ENCODE data around the gene SLC22A7. TPM values are rescaled to one million over a fixed set of nuclear protein-coding genes. Genes with fewer than 3 reads are reported as not detected.

The SLC22A7 gene
- polyA plus RNA-seq, 1 donor from 2014 or later, result 2.3 TPM

DNA sequence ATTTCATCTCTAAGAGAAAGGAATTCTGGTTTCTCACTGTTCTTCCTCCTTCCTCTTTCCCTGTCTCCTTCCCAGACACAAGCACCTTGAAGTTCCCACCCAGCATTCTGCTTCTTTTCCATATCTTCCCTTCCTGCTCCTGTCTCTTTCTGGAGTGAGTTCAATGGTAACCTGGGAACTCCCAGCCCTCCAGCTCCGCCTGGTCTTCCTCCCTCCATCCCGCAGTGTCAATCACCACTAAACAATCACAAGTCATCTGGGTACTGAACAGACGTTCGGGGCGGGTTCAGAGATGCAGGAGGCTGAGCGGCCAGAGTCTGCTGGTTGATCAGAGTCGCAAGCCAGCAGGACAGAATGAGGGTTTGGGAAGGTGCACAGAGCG, 47.1 kb upstream of the SLC22A7 start:
- Histone ChIP-seq H3K79me2 (replicated peaks; ENCODE audit: insufficient read depth, low read length) (peaks cover 13% of the 10 kb centered on the region), H3K9ac (ENCODE audit: low read length) (no peak overlapping the region), H3K36me3 (ENCODE audit: insufficient read depth, low read length) (peaks cover 8% of the 10 kb centered on the region)

DNA sequence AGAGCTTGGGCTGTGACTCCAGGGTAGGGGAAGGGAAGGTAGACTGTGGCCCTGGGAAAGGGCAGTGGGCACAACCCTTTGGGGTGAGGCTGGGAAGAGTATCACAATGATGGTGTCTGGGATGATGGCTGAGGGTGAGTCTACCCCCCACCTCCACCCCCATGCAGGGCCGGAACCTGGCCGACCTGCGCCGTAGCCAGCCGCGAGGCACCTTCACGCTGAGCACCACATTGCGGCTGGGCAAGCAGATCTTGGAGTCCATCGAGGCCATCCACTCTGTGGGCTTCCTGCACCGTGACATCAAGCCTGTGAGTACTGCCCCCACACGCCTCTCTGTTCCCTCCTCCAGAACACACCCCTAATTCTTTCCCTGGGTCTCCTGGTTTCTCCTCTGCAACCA, 44.7 kb upstream of the SLC22A7 start:
- Histone ChIP-seq H3K9me2 (ENCODE audit: insufficient read depth, low read length) (no peaks in the 10 kb centered on the region), H3K79me2 (replicated peaks; ENCODE audit: insufficient read depth, low read length) (peaks cover 7% of the 10 kb centered on the region), H3K27ac (ENCODE audit: low read length) (no peak overlapping the region), H3K9me3 (ENCODE audit: low read length) (no peaks in the 10 kb centered on the region), H3K4me2 (ENCODE audit: low read length) (no peak overlapping the region), H3K9ac (ENCODE audit: low read length) (no peak overlapping the region), H2AFZ (ENCODE audit: low read depth, low read length) (no peak overlapping the region), H3K27me3 (ENCODE audit: insufficient read depth, low read depth, low read length) (no peaks in the 10 kb centered on the region), H3K4me3 (ENCODE audit: low read length) (no peak overlapping the region), H3K36me3 (ENCODE audit: insufficient read depth, low read length) (peaks cover 13% of the 10 kb centered on the region), H4K20me1 (ENCODE audit: insufficient read depth) (no peaks in the 10 kb centered on the region), H3F3A (ENCODE audit: insufficient read depth, low read length, poor library complexity, severe bottlenecking) (no peaks in the 10 kb centered on the region)
- TF ChIP-seq EP300 (conservative IDR thresholded peaks at IDR 0.05; ENCODE audit: poor library complexity, severe bottlenecking), result no peak
- no peak for TF ChIP-seq POLR2AphosphoS5 (IDR thresholded peaks at IDR 0.05)
- no peak for TF ChIP-seq EZH2 (IDR thresholded peaks at IDR 0.05; ENCODE audit: borderline replicate concordance, insufficient read depth, low read length, poor library complexity, severe bottlenecking)
- no peak for TF ChIP-seq RAD21 (conservative IDR thresholded peaks at IDR 0.05)
- TF ChIP-seq SMC3 (conservative IDR thresholded peaks at IDR 0.05; ENCODE audit: poor library complexity), result no peak
- TF ChIP-seq TAF1 (IDR thresholded peaks at IDR 0.05; ENCODE audit: low read depth), result no peak
- TF ChIP-seq, protein P1, sequence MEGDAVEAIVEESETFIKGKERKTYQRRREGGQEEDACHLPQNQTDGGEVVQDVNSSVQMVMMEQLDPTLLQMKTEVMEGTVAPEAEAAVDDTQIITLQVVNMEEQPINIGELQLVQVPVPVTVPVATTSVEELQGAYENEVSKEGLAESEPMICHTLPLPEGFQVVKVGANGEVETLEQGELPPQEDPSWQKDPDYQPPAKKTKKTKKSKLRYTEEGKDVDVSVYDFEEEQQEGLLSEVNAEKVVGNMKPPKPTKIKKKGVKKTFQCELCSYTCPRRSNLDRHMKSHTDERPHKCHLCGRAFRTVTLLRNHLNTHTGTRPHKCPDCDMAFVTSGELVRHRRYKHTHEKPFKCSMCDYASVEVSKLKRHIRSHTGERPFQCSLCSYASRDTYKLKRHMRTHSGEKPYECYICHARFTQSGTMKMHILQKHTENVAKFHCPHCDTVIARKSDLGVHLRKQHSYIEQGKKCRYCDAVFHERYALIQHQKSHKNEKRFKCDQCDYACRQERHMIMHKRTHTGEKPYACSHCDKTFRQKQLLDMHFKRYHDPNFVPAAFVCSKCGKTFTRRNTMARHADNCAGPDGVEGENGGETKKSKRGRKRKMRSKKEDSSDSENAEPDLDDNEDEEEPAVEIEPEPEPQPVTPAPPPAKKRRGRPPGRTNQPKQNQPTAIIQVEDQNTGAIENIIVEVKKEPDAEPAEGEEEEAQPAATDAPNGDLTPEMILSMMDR (IDR thresholded peaks at IDR 0.05; ENCODE audit: poor library complexity, severe bottlenecking), result no peak
- no peak for TF ChIP-seq MXI1 (conservative IDR thresholded peaks at IDR 0.05; ENCODE audit: poor library complexity, severe bottlenecking)
- TF ChIP-seq, protein P2, sequence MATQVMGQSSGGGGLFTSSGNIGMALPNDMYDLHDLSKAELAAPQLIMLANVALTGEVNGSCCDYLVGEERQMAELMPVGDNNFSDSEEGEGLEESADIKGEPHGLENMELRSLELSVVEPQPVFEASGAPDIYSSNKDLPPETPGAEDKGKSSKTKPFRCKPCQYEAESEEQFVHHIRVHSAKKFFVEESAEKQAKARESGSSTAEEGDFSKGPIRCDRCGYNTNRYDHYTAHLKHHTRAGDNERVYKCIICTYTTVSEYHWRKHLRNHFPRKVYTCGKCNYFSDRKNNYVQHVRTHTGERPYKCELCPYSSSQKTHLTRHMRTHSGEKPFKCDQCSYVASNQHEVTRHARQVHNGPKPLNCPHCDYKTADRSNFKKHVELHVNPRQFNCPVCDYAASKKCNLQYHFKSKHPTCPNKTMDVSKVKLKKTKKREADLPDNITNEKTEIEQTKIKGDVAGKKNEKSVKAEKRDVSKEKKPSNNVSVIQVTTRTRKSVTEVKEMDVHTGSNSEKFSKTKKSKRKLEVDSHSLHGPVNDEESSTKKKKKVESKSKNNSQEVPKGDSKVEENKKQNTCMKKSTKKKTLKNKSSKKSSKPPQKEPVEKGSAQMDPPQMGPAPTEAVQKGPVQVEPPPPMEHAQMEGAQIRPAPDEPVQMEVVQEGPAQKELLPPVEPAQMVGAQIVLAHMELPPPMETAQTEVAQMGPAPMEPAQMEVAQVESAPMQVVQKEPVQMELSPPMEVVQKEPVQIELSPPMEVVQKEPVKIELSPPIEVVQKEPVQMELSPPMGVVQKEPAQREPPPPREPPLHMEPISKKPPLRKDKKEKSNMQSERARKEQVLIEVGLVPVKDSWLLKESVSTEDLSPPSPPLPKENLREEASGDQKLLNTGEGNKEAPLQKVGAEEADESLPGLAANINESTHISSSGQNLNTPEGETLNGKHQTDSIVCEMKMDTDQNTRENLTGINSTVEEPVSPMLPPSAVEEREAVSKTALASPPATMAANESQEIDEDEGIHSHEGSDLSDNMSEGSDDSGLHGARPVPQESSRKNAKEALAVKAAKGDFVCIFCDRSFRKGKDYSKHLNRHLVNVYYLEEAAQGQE (IDR thresholded peaks at IDR 0.05; ENCODE audit: borderline replicate concordance), result no peak

More for the DNA sequence above, 47.1 kb upstream of the SLC22A7 start:
- Histone ChIP-seq H3K27me3 (ENCODE audit: insufficient read depth, low read depth, low read length) (no peaks in the 10 kb centered on the region), H3K9me3 (ENCODE audit: low read length) (no peaks in the 10 kb centered on the region), H3K9me2 (ENCODE audit: insufficient read depth, low read length) (no peaks in the 10 kb centered on the region), H2AFZ (ENCODE audit: low read depth, low read length) (no peak overlapping the region), H4K20me1 (ENCODE audit: insufficient read depth) (no peaks in the 10 kb centered on the region), H3K27ac (ENCODE audit: low read length) (no peak overlapping the region), H3K4me2 (ENCODE audit: low read length) (no peak overlapping the region), H3F3A (ENCODE audit: insufficient read depth, low read length, poor library complexity, severe bottlenecking) (no peaks in the 10 kb centered on the region), H3K4me3 (ENCODE audit: low read length) (no peak overlapping the region)
- TF ChIP-seq MXI1 (conservative IDR thresholded peaks at IDR 0.05; ENCODE audit: poor library complexity, severe bottlenecking) (no peak), POLR2AphosphoS5 (IDR thresholded peaks at IDR 0.05) (no peak), EP300 (conservative IDR thresholded peaks at IDR 0.05; ENCODE audit: poor library complexity, severe bottlenecking) (no peak), SMC3 (conservative IDR thresholded peaks at IDR 0.05; ENCODE audit: poor library complexity) (no peak), EZH2 (IDR thresholded peaks at IDR 0.05; ENCODE audit: borderline replicate concordance, insufficient read depth, low read length, poor library complexity, severe bottlenecking) (no peak)
- TF ChIP-seq, protein P2 (IDR thresholded peaks at IDR 0.05; ENCODE audit: borderline replicate concordance), result no peak

All from neural cell (in vitro differentiated cells).